Activated CD4-positive, CD25-positive, alpha-beta regulatory T cell treated with anti-CD3 and anti-CD28 coated beads, Interleukin-2, amount 50 U/mL, for 72 hours (primary cell): ENCODE measurements around the gene ZFHX3.

Experiments used
- DNase-seq: peaks from one replicate; pipeline ENCODE4 v3.0.0; 2021

Gene ZFHX3

DNA sequence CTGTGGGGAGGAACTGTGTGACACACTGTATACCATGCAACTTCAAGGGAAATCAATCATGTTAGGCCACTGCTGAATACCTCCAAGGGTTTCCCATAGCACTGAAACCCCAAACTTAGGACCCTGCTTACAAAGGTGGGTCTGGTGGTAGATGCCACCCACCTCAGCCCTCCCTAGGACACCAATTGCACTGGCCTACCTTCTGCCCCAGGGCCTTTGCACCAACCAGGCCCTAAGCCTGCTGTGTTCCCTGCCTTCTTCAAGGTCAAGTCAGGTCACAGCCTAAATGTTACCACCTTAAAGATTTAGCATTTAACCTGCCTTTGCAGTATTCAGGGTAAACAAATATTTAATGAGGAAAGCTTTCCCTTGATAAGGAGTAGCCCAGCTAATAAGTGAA is 185.8 kb downstream of the ZFHX3 start:
- no peak for DNase-seq

DNA sequence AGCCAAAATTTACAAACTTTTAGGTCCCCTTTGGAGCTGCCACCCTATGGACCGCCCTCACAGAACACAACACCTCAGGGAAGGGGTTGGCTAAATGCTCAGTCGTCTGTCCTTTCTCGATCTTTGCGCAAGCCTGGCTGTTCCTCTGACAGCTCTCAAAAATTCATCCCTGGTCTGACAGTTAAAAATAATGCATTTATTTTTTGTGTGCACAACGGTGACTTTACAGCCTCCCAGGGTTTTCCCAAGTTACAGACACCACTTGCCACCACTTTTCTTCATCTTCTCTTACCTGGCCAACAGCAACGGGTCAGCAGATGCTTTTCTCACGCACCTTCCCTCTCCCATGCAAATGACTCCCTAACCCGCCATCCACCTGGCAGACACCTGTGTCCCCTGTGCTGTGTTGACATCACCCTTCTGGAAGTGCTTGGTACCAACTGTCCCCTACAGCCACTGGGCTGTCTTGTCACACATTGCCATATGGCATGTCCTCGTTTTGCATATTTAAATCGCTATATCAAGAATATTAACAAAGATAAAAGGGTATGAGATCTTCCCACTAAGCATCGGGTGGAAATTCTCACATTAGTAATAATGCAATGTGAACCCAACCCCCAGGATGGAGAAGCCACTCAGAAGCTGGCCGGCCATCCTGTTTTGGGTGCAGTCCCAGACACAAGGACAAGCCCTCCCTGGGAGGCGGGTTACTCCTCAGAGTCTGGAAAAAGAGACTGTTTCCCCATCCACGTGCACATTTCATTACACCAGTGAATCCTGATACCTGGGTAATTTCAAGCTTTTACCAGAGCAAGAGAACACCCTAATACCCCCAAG is 187.0 kb downstream of the ZFHX3 start:
- no peak for DNase-seq

DNA sequence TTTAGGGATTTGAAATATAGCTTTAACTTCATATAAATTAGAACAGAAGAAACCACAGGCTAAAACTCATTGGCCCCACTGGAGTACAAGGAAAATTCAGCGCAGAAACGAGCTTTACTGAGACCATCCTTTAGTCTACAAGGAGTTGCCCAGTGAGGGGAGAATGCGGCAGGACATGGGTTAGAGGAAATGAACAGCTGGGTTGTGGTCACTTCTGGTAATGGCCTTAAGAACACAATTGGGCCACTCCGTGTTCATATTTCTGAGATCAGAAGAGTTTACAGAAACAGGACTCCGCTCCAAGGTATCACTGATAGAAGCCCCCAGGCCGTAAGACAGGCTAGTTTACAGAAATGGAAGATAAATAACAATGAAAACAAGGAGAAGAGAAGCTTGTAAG is 188.3 kb downstream of the ZFHX3 start:
- no peak for DNase-seq

DNA sequence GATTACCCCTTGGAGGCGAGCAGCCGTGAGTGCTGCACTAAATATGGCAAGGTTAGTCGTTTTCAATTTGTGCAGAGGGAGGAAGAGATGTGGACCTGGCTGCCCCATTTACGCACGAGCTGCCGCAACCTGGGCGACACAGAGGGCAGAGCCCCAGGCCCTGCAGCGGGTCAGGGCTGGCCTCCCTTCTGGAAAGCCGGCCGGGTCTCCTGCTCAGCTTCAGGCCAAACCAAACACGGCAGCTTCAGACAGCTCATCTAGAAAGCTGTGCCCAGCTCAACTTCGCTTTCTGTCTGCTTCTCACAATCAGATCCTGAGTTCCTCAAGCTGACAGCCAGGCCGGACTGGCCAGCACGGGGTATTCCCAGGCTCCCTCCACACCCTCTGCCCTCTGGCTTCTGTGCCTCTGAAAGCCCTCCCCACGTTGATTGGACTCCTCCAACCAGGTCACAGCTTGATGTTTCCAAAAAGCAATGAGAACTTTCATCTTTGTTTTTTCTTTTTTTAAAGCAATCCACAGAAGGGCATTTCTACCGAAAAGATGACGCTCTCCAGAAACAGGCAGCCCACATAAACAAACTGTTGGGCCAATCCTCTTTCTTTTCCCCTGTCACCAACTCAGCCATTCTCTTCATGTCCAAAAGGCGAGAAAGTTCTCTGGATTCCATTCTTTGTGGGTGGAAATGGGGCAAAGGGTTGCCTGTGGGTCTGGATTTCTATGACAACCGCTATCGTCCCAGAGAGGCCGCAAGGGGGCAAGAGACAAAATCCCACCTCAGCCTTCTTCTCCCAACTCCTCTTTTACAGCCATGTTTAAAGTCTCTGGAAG is 189.0 kb downstream of the ZFHX3 start:
- DNase-seq: no peak

DNA sequence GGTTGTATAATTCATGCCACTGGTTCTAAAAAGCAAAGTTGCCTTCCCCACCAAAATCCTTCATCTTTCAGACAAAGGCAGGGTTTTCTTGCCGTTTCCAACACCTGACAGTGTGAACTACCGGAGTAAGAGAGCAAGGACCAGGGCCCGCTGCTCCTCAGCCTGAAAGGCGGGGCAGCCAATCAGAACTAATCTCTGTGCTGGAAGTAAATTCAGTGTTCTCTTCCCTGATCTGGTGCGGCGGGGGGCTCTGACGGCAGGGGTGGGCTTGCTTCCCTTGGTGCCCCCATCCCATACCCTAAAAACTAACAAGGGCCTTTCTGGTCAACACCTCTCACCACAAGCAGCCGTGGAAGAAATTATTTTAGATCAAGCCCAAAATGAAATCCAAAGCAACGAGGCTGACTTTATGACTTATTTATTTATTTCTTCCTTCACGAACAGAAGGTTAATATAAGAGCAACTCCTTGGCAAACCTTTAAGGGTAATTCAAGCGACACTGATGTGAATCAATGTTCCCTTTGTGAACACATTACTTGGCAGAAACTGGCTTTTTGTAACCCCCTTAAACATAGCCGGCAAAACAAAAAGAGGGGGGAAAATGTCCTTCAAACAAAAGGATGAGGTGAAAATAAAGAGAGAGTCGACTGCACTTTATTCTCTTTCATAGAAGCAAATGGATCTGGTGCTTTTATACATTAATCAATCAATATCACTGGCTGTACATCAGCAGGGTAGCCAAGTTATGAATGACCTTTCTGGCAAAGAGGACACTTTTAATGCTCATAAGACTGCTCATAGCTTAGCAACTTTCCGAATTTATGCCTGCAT is 189.9 kb downstream of the ZFHX3 start:
- DNase-seq: no peak

DNA sequence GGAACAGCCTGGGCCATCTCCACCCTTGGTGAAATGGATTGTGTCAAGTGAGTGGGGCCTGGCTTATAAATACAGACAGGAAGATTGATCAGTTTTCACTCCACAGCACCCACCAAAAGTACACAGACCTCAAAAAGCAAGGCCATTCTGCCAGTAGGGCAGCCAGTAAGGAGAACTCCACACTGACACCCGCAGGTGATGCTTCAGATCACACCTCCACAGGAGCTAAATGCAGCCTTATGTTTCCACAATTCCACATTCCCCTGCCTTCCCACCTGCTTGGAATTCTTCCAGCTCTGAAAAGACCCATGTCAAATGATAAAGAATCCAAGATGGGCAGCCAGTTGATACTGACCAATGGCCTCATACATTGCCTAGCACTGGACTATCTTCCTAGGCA is 191.1 kb downstream of the ZFHX3 start:
- no peak for DNase-seq

DNA sequence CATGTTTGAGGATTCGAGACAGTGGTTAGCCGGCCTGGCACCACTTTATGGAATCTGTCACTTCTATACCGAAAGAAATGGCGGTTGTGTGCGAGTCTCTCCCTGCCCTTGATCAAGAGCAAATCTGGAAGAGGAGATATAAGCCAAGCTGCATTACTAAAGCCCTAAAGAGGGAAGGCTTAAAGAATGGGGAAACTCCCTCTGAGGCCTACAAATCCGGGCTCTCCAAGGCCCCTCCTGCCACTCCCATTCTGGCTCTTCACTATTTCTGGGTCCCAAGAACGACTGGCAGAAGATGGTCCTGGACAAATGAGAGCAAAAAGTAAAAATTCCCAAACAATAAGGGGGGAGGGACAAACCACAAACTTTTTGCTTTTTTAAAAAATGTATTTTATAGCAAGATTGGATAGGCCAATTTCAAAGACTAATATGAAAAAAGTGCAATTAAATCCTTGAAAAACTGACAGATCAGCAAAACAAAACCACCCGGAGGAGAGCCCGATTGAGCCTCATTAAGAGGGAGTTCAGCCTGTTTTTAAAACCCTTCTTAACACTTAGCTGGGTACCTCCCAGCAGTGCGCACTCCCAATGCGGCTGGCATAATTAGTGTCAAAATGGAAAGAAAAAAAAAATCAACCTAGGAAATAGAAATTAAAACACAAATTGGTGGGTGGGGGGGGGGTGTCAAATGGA is 193.5 kb downstream of the ZFHX3 start:
- DNase-seq: no peak

DNA sequence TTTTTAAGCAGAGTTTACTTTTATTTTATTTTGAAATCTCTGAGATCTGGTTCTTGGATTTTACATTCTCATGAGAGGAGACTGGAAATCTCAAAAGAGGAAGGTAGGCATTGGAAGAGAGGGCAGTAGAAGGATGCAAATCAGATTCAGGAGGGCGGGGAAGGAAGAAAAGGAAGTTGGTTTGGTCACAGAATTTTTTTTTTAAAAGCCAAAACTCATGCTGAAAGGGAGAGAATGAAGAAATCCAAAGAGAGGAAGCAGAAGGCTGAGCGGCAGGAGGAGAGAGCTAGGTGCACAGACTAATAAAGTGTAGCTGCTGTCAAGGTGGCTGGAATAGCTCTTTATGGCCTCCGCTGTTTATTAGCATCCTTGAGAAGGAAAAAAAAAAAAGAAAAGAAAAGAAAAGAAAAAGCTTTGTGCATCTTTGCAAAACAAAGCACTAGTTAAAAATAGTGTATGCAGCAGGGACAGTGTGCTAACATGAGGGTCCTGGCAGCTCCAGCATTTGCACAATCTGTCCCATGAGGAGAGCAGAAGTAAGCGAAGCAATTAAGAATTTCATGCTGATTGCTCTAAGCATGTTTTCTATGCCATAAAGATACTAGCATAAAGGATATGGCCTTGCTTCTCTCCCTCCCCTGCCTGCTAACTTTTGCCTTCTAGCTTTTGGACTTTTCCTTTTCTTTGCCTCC is 194.2 kb downstream of the ZFHX3 start:
- no peak for DNase-seq

DNA sequence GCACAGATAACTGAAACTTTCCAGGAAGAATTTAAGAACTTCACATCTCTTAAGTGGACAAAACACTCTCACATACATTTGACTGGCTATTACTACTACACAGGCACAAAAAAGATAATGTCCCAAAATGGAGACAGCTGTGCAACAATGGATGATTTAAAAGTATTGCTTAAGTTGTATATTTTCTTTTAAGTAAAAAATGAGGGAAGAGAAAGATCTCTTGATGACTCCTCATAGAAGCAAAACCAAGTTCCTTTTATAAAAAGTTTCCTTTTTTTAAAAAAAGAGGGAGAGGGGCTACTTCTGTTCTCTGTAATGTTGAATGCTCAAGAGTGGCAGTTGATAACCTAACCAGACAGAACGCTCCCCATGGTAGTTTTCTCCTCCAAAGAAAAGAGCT is 195.5 kb downstream of the ZFHX3 start:
- DNase-seq: no peak

DNA sequence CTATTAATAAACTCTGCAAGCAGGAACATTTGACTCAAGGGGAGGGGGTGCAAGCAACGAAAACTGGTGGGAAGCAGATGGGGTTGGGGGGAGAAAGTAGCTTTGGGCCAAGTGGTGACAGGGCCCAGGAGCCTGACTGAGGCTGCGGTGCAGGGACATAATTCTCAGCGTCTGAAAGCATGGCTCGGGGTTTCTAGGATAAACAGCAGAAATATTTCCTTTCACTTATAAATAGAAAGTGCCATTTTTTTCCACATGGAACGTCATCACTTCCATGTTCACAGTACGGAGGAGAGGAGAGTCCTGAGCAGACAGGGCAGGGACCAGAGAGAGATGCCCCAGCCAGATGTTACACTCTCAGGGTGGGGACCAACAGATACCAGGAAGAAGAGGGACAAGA is 197.1 kb downstream of the ZFHX3 start:
- no peak for DNase-seq

DNA sequence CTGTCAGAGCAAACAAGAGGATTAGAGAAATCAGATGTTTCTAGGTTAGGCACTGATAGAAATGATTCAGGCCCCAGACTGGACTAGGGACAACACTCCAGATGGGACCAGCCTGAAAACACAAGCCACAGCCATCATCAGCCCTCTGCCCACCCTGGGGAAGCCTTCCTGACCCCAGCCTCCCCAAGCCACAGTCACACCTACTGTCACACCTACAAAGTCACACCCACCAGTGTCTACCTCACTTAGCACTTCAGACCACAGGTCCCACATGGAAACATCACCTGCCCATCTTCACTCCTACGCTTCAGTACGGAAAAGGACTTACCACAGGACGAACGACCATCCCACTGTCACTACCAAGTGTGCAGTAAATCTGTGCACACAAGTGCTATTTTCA is 197.9 kb downstream of the ZFHX3 start:
- DNase-seq: no peak

DNA sequence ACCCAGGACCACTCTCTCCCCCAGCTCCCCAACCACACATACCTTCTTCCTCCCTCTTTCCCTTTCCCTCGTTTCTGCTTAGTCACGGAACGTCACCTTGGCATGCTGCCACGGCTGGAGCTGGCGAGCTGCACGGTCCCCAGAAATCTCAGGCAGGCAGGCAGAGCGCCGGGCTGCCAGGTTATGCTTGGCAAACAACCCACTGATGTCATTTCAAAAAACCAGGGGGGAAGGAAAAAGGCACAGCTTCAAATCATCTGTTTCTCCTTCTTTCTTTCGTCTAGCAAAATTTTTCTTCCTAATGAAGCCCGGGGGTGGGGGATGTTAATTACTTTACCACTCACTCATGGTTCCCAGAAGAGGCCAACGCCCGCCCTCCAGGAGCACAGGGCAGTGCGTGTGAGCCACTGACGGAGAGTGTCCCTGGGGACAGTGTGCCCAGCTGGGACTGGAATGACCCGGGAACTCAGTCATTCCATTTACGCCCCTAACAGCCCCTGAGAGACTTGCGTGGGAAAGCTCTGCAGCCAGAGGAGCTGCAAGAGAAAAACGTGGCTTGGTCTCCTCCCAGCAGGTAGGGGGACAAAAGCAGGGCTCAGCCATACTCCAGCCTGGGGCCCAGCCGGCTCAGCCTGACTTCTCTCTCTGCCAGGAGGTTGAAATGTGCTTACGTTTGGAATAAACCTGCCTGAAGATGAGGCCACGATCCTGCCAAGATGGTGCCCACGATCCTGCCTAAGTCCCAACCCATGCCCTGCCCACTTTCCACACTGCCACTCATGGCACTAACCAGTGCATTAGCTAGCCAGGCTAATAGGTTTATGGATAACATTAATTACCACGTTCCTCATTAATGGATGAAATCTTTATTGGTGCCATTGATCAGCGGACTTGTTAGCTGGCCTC is 198.9 kb downstream of the ZFHX3 start:
- DNase-seq: no peak

DNA sequence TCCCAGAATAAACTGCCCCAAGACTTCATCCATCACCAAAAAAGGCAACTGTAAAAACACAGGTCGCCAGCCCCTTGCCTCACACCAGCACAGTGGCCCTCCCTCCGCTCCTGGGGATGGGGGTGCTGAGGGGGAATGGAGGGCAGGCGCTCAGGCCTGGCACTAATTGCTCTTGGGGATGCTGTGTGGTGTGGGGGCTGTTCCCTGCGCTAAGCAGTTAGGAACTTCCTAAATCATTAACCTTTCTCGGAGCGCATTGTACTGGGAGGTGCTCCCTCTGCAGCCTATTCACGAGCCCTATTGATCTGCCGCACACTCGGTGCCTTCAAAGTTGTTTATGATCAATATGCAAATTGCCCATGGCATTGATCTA is 199.9 kb downstream of the ZFHX3 start:
- no peak for DNase-seq

DNA sequence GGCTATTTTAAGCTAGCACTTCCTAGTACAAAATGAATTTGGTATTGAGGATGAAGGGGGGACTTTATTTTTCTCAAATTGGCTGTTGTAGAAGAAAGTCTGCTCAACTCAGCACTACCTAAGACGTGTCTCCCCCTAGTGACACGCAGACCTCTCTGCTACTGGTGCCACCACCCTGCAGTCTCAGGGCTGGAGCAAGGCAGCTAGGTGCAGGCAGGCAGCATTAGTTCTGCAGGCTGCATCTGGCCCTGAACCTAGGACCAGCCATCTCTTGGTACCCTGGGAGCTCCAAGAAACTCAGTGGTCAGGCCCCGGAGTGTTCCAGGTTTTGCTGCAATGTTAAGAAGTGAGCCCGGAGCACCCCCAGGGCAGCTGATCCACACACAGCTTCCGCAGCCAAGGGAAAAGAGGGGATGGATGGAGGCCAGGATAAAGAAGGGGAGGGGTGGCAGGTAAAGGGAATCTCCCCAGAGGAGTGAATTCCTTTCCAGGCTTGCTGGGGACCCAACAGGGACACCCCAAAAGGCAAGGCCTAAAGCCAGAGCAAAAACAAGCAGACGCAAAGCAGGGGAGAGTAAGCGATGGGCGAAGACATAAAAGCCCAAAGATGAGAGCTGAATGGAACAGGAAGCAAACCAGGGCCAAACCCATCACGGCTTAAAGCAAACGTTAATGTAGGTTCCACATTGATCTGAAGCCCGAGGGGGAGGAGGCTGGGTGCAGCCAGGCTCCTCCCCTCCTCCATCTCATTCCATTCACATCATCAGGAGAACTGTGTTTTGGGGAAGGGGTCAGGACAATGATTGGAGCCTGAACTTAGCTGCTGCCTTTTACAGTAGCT is 200.5 kb downstream of the ZFHX3 start:
- DNase-seq: no peak

DNA sequence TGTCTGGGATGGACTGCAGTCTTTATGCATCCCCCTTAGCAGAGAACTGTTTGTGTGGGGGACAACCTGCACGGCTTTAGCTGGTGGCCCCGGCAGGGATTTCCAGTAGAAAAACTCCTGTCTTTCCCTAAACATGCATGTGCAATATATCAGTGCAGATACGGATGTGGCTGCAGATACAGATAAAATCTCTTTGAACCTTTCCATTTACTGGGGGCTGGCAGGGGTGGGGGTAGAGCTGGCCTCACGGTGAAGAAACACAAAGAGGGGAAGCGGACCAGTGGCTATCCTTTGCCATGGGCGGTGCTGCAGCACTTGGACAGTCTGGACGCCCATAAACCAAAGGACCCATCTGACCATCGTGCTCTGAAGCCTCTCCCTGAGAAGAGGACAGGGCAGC is 201.3 kb downstream of the ZFHX3 start:
- DNase-seq: no peak

DNA sequence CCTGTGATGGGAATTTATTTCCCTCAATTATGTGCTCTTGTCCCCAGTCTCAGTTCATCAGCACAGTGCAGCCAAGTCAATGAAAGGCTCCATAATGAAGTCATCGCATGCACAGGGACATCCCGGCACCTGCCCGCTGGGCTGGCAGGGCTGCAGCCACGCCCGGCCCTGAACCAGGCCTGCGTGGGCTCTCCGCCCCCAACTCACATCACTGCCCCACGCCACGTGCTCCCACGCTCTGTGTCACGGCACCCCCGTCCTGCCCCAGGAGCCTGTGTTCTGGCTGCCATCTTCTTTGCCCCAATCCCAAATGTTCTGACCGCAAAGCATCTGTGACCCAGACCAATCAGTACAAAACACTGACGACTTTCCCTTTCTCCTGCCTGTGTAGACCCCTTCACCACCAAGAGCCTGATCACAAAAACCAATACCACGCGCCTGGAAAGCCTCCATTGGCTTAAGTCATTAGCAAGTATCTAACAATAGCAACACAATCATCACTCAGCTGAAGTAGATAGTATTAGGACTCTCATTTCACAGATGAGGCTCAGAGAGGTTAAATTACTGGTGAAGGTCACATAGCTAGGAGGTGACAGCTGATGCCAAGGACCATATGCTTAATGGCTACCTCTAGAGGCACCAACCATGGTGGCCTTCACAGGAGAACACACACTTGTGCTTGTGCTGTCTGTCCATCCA is 202.5 kb downstream of the ZFHX3 start:
- no peak for DNase-seq

DNA sequence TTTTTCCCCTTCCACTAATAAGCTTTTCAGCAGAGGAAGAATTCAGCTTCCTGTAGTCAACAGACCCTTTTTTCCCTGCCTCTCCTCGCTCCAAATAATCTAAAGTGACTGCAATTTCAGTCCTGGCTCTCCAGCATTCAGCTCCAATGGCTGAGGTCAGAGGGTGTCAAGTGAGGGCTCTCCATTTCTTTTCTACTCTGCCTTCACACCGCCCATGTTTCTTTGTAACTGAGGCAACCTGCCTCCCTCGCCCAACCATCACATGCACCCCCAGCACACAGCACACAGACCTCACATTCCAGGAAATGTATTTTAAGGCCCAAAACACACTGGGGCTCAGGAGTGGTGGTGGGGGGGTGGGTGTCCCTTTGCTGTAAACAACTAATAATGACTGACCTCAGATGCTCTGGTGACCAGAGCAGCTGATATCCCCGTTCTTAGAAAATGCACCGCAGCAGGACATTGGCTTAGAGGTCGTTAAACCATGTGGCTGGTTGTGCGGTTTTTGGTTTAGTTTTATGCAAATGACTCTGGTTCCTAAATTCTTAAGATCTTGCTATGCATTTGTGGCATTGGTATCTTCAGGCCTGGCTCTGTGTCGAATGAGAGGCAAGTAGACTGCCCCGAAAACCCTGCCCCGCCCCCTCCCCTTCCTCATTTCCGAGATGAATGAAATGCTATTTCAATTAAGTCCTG is 203.6 kb downstream of the ZFHX3 start:
- no peak for DNase-seq

DNA sequence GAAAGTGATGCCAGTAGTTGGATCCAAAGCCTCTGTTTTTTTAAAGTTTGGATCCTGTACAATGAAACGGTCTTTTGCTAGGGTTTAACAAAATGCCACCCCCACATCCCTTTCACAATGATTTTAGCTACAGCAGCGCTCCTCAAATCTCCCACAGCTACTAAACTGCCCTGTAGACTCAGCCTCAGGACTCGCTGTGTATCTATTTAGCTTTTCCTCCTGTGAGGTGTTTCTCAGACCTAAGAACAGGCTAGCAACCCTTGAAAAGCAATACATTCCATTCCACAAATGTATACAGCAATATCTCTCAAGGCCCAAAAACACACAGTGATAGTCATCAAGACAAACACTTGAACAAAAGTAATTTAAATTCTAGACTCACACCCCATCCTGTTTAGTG is 206.4 kb downstream of the ZFHX3 start:
- no peak for DNase-seq
